Suprapubic skin (tissue), 4 donors: ENCODE data around the gene SND1.

Experiments
- EP300 ChIP-seq: sonication (generic); formaldehyde crosslinking; IDR thresholded peaks from one replicate; pipeline ENCODE4 v1.6.1; 2017; ENCODE audit warnings: antibody characterized with exemption
- POLR2A ChIP-seq, 2 donors: fragments of 450-650 bp; IDR thresholded peaks; one replicate each; pipeline ENCODE4 v1.6.1; 2017; ENCODE audit warnings: antibody characterized with exemption in 2 of 2, mild to moderate bottlenecking in 2 of 2, moderate library complexity in 2 of 2
- POLR2AphosphoS5 ChIP-seq, 3 donors: sonication (generic); formaldehyde crosslinking; IDR thresholded peaks; one replicate each; pipeline ENCODE4 v1.6.1; 2017; ENCODE audit warnings: antibody characterized with exemption in 3 of 3
- TF ChIP-seq, protein P1 (sequence below), 2 donors: fragments of 200-600 bp in 1 of 2; fragments of 450-650 bp in 1 of 2; sonication (generic) in 1 of 2; IDR thresholded peaks; one replicate each; pipeline ENCODE4 v1.5.1; 2016 to 2019; ENCODE audit warnings: antibody characterized with exemption in 2 of 2, mild to moderate bottlenecking in 1 of 2, moderate library complexity in 1 of 2

DNA sequence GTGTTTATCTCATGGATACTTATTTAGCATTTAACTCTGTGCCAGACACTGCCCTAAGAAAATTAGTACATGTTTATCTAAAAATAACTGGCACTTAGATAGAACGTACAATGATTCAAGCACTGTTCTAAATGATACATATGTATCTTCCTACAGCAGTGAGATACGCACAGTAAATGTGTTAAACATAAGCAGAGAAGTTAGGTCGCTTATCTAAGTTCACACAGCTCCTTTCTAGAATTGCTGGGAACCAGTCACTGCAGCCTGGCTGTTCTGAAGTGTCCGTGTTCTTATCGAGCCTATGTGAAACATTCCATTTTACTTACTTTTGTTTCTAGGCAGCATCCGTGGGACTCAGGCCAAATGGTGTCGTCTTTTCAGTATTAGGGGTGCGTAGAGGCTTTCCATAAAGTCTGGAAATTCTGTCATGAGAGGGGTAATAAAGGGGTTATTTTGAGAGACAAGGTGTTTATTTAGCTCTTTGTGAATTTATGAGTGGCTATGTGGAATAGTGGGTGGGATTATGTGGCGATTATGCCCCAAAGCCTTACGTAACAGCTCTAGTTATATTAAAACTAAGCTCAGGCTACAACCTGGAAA lies 186.9 kb downstream of the SND1 start:
- no peak for TF ChIP-seq POLR2A (IDR thresholded peaks at IDR 0.05)
- TF ChIP-seq, protein P1, sequence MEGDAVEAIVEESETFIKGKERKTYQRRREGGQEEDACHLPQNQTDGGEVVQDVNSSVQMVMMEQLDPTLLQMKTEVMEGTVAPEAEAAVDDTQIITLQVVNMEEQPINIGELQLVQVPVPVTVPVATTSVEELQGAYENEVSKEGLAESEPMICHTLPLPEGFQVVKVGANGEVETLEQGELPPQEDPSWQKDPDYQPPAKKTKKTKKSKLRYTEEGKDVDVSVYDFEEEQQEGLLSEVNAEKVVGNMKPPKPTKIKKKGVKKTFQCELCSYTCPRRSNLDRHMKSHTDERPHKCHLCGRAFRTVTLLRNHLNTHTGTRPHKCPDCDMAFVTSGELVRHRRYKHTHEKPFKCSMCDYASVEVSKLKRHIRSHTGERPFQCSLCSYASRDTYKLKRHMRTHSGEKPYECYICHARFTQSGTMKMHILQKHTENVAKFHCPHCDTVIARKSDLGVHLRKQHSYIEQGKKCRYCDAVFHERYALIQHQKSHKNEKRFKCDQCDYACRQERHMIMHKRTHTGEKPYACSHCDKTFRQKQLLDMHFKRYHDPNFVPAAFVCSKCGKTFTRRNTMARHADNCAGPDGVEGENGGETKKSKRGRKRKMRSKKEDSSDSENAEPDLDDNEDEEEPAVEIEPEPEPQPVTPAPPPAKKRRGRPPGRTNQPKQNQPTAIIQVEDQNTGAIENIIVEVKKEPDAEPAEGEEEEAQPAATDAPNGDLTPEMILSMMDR (IDR thresholded peaks at IDR 0.05) = no peak
- TF ChIP-seq EP300 = no peak
- TF ChIP-seq POLR2AphosphoS5 (IDR thresholded peaks at IDR 0.05) = no peak
